NCI-H1436 treated with DMSO at 0.1 percent for 48 hours (cell line): ENCODE results near the gene TLX1.

ENCODE experiments used
- DNase-seq: peaks from one replicate; lab custom pipeline; 2025; lab: John Stamatoyannopoulos, UW

The TLX1 gene

GRCh38 chr10:101130984-101131961 lies at the start of gene TLX1:
Gene TLX1, plus strand, starts transcription at chr10:101131300. Its CDS starts 242 bp downstream, at chr10:101131542.
- DNase-seq, result no peak

- no peak for DNase-seq
Measured at GRCh38 chr10:101085846-101086245, 45.3 kb upstream of the TLX1 start.

- no peak for DNase-seq
Measured at GRCh38 chr10:101087376-101087775, 43.7 kb upstream of the TLX1 start.

GRCh38 chr10:101087965-101088364 lies 43.1 kb upstream of the TLX1 start:
- DNase-seq, result no peak

GRCh38 chr10:101089520-101090299 lies 41.4 kb upstream of the TLX1 start:
- no peak for DNase-seq

GRCh38 chr10:101090597-101090996 lies 40.5 kb upstream of the TLX1 start:
- DNase-seq, result no peak

- DNase-seq, result no peak
Measured at GRCh38 chr10:101091546-101092290, 39.4 kb upstream of the TLX1 start.

- DNase-seq, result no peak
Measured at GRCh38 chr10:101092881-101093354, 38.2 kb upstream of the TLX1 start.

- DNase-seq, result no peak
Measured at GRCh38 chr10:101094121-101094879, 36.8 kb upstream of the TLX1 start.

GRCh38 chr10:101095004-101095403 lies 36.1 kb upstream of the TLX1 start:
- DNase-seq, result no peak

GRCh38 chr10:101095550-101096213 lies 35.4 kb upstream of the TLX1 start:
- no peak for DNase-seq

- DNase-seq, result no peak
Measured at GRCh38 chr10:101096378-101096777, 34.7 kb upstream of the TLX1 start.

- DNase-seq, result no peak
Measured at GRCh38 chr10:101097881-101098280, 33.2 kb upstream of the TLX1 start.

- DNase-seq, result no peak
Measured at GRCh38 chr10:101099901-101100300, 31.2 kb upstream of the TLX1 start.

GRCh38 chr10:101101372-101101881 lies 29.7 kb upstream of the TLX1 start:
- no peak for DNase-seq

- DNase-seq, result no peak
Measured at GRCh38 chr10:101103430-101103829, 27.7 kb upstream of the TLX1 start.

- DNase-seq, result no peak
Measured at GRCh38 chr10:101106351-101106750, 24.7 kb upstream of the TLX1 start.

GRCh38 chr10:101107771-101108170 lies 23.3 kb upstream of the TLX1 start:
- DNase-seq, result no peak

GRCh38 chr10:101110856-101111523 lies 20.1 kb upstream of the TLX1 start:
- no peak for DNase-seq

GRCh38 chr10:101111547-101111946 lies 19.6 kb upstream of the TLX1 start:
- no peak for DNase-seq
